A673 (cell line): ENCODE data around the gene ME3.

Source experiments
- CTCF ChIP-seq: fragments of 300-800, 200-600 bp; sonication (generic); conservative IDR thresholded peaks from 2 replicates; pipeline ENCODE4 v1.5.1; 2017; ENCODE audit warnings: low read depth, mild to moderate bottlenecking, antibody characterized with exemption, low read length, moderate library complexity, mixed read lengths
- EZH2 ChIP-seq: fragments of 200-600 bp; sonication (generic); IDR thresholded peaks from 2 replicates; pipeline ENCODE4 v1.6.1; 2017; ENCODE audit warnings: borderline replicate concordance, low read depth, mild to moderate bottlenecking, mixed read lengths, antibody characterized with exemption, low read length; ENCODE audit not compliant: poor library complexity, severe bottlenecking

- TF ChIP-seq CTCF (no peak), EZH2 (no peak)
These were observed 46.9 kb downstream of the ME3 start for GRCh38 chr11:86625544-86625943.
